MM.1S (cell line): ENCODE results near the gene HM13.

Experiments
- EZH2phosphoT487 ChIP-seq: fragments of 300-600 bp; sonication (generic); IDR thresholded peaks from 2 replicates; pipeline ENCODE4 v1.6.1; 2018; ENCODE audit warnings: antibody characterized with exemption, low read length
- TF ChIP-seq, protein P1 (sequence below): fragments of 300-600 bp; sonication (generic); IDR thresholded peaks from 2 replicates; pipeline ENCODE4 v1.5.1; 2016; ENCODE audit warnings: antibody characterized with exemption, low read length, mixed read lengths

DNA sequence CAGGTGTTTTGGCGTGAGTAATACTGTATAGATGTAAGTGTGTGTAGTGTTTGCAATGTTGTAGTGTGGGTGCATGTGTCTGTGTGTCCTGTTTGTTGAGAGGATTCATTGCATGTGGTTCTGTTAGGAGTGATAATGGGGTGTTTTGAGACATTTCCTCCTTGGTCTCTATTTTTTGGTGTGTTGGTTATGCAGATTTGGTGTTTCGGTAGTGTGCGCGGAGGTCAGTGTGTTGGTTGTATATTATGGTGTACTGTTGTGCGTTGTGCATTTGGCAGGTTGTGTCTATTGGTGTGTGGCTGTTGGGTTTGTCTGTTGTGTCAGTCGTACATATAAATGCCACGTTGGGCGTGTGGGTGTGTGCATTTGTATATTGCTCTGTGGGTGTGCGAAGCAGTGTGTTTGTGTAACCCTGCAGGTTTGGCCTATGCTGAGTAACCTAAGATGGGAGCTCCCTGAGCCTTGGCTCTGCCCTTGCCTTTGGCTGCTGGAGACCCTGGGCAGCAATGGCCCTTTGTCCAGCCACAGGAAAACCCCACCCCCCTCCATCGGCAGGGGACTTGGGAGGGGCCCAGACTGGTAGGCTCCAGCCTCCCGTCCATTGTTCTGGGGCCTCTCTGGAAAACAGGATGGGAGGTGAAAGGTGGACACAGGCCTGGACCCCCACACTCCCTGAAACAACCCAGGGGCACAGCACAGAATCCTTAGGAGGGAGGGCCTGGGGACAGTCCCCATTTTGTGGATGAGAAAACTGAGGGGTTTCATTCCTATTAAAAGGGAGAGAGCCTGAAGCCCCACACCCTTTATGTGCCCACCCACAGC lies 80.5 kb downstream of the HM13 start:
- TF ChIP-seq, protein P1, sequence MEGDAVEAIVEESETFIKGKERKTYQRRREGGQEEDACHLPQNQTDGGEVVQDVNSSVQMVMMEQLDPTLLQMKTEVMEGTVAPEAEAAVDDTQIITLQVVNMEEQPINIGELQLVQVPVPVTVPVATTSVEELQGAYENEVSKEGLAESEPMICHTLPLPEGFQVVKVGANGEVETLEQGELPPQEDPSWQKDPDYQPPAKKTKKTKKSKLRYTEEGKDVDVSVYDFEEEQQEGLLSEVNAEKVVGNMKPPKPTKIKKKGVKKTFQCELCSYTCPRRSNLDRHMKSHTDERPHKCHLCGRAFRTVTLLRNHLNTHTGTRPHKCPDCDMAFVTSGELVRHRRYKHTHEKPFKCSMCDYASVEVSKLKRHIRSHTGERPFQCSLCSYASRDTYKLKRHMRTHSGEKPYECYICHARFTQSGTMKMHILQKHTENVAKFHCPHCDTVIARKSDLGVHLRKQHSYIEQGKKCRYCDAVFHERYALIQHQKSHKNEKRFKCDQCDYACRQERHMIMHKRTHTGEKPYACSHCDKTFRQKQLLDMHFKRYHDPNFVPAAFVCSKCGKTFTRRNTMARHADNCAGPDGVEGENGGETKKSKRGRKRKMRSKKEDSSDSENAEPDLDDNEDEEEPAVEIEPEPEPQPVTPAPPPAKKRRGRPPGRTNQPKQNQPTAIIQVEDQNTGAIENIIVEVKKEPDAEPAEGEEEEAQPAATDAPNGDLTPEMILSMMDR = no peak
- TF ChIP-seq EZH2phosphoT487 = no peak
